Osteoblast (primary cell): ENCODE measurements around the gene DELE1. TPM values are rescaled to one million over a fixed set of nuclear protein-coding genes. Genes with fewer than 3 reads are reported as not detected.

Experiments used
- DNase-seq: peaks from one replicate; pipeline ENCODE4 v3.0.0; 2011; ENCODE audit warnings: low spot score, mixed read lengths; ENCODE audit not compliant: insufficient read length; ENCODE audit errors: missing footprints
- H2AFZ ChIP-seq: 2 replicates; pipeline ENCODE4 v1.6.0; 2011; ENCODE audit warnings: mild to moderate bottlenecking, low read length
- H3K27ac ChIP-seq: 2 replicates; pipeline ENCODE4 v1.5.1; 2011; ENCODE audit warnings: mild to moderate bottlenecking, low read depth, low read length, moderate library complexity
- H3K27me3 ChIP-seq: 2 replicates; pipeline ENCODE4 v1.6.0; 2012; ENCODE audit warnings: mild to moderate bottlenecking, control low read depth, inconsistent platforms, low read length, moderate library complexity; ENCODE audit not compliant: insufficient read depth
- H3K36me3 ChIP-seq: 2 replicates; pipeline ENCODE4 v1.5.1; 2011; ENCODE audit warnings: mild to moderate bottlenecking, low read length, control low read depth, moderate library complexity; ENCODE audit not compliant: insufficient read depth
- H3K4me1 ChIP-seq: 2 replicates; pipeline ENCODE4 v1.5.1; 2011; ENCODE audit warnings: mild to moderate bottlenecking, low read length, control low read depth, moderate library complexity; ENCODE audit not compliant: insufficient read depth
- H3K4me2 ChIP-seq: 2 replicates; pipeline ENCODE4 v1.6.0; 2011; ENCODE audit warnings: mild to moderate bottlenecking, low read length; ENCODE audit not compliant: insufficient read depth
- H3K4me3 ChIP-seq: fragments of 200-600 bp; sonication (generic); 3 replicates; pipeline ENCODE4 v1.5.1; 2012; ENCODE audit warnings: mild to moderate bottlenecking, low read length, inconsistent platforms; ENCODE audit not compliant: insufficient read depth
- H3K79me2 ChIP-seq: 2 replicates; pipeline ENCODE4 v1.6.0; 2012; ENCODE audit warnings: mild to moderate bottlenecking, low read length, control low read depth, inconsistent platforms; ENCODE audit not compliant: insufficient read depth
- H3K9me3 ChIP-seq: 2 replicates; pipeline ENCODE4 v1.5.1; 2011; ENCODE audit warnings: low read depth, low read length, control low read depth
- H4K20me1 ChIP-seq: 2 replicates; pipeline ENCODE4 v1.6.0; 2012; ENCODE audit warnings: mild to moderate bottlenecking, low read length, control low read depth; ENCODE audit not compliant: insufficient read depth
- CTCF ChIP-seq: IDR thresholded peaks from 2 replicates; pipeline ENCODE4 v1.5.1; 2011; ENCODE audit warnings: mild to moderate bottlenecking, low read depth, low read length, moderate library complexity; ENCODE audit errors: extremely low read depth
- total RNA-seq: library from RNA; depleted of rRNA; stranded (reverse); fragments of >200 nt; gene quantifications from 2 replicates; pipeline ENCODE4 v1.2.3, GENCODE V29; 2012

The DELE1 gene
- total RNA-seq, 1 donor = 52.1 TPM

- Histone ChIP-seq H3K4me3 (no peak overlapping the region), H3K4me2 (no peak overlapping the region), H3K9me3 (no peaks in the 10 kb centered on the region), H3K36me3 (peaks cover under 1% of the 10 kb centered on the region), H3K27ac (no peak overlapping the region), H3K79me2 (peaks cover 21% of the 10 kb centered on the region), H3K4me1 (peaks cover 18% of the 10 kb centered on the region), H2AFZ (no peak overlapping the region), H3K27me3 (no peaks in the 10 kb centered on the region), H4K20me1 (peaks cover 2% of the 10 kb centered on the region)
- no peak for TF ChIP-seq CTCF
- no peak for DNase-seq
These were observed 43.3 kb downstream of the DELE1 start for GRCh38 chr5:141966963-141967333.

- peak; percentile 86 for TF ChIP-seq CTCF
- Histone ChIP-seq H3K27me3 (no peaks in the 10 kb centered on the region), H3K79me2 (peaks cover 34% of the 10 kb centered on the region), H3K9me3 (no peaks in the 10 kb centered on the region), H3K4me1 (peaks cover 26% of the 10 kb centered on the region), H3K36me3 (peaks cover 14% of the 10 kb centered on the region), H3K27ac (peak within 1 kb of the TSS; percentile 94), H2AFZ (peak within 1 kb of the TSS; percentile 97), H4K20me1 (peaks cover 8% of the 10 kb centered on the region), H3K4me2 (peak within 1 kb of the TSS; percentile 92), H3K4me3 (peak within 1 kb of the TSS; percentile 83)
- peak; percentile 98 for DNase-seq
These were observed 45.4 kb downstream of the DELE1 start, which contains the start of gene RNF14 for GRCh38 chr5:141968914-141969608. Gene RNF14 (plus strand): TSS chr5:141969105. CDS start chr5:141973589, 4,484 bp downstream.

- peak overlapping the region; percentile 91 for H2AFZ ChIP-seq
- no peaks in the 10 kb centered on the region for H3K9me3 ChIP-seq
- peaks cover 33% of the 10 kb centered on the region for H3K4me1 ChIP-seq
- peaks cover 25% of the 10 kb centered on the region for H3K36me3 ChIP-seq
- H3K4me2 ChIP-seq = peak overlapping the region; percentile 92
- H3K4me3 ChIP-seq = peak overlapping the region; percentile 83
- no peak for DNase-seq
- peaks cover 10% of the 10 kb centered on the region for H4K20me1 ChIP-seq
- no peak for TF ChIP-seq CTCF
- peak overlapping the region; percentile 94 for H3K27ac ChIP-seq
- H3K27me3 ChIP-seq = no peaks in the 10 kb centered on the region
- H3K79me2 ChIP-seq = peaks cover 41% of the 10 kb centered on the region
These were observed 46.4 kb downstream of the DELE1 start for GRCh38 chr5:141969783-141970771.
